Stomach (tissue), 4 donors: ENCODE data around the gene TMIE.

Experiments used
- CTCF ChIP-seq, 7 experiments: fragments of 450-650 bp in 4 of 7; fragments of 200-600 bp in 3 of 7; sonication (generic) in 3 of 7; IDR thresholded peaks; one replicate each; pipeline ENCODE4 v1.5.1; 2016 to 2019; ENCODE audit warnings: antibody characterized with exemption in 7 of 7, control low read depth in 2 of 7, mild to moderate bottlenecking in 1 of 7
- POLR2A ChIP-seq, 4 donors: fragments of 450-650 bp; IDR thresholded peaks; one replicate each; pipeline ENCODE4 v1.6.1; 2016; ENCODE audit warnings: antibody characterized with exemption in 4 of 4, control low read depth in 2 of 4, mild to moderate bottlenecking in 1 of 4, moderate library complexity in 1 of 4
- POLR2AphosphoS5 ChIP-seq, 3 donors: sonication (generic); formaldehyde crosslinking; IDR thresholded peaks; one replicate each; pipeline ENCODE4 v1.6.1; 2016; ENCODE audit warnings: antibody characterized with exemption in 3 of 3

GRCh38 chr3:46705022-46705530 lies 3.9 kb downstream of the TMIE start:
- TF ChIP-seq CTCF (IDR thresholded peaks at IDR 0.05) (peak in 5 of 7 experiments; percentile 91 to 98 (median 96)), POLR2A (IDR thresholded peaks at IDR 0.05) (no peak), POLR2AphosphoS5 (IDR thresholded peaks at IDR 0.05) (no peak)
